Testis (tissue), 3 donors: ENCODE measurements around the gene NEURL1. TPM values are rescaled to one million over a fixed set of nuclear protein-coding genes. Genes with fewer than 3 reads are reported as not detected.

Source experiments
- DNase-seq: peaks from one replicate; pipeline ENCODE4 v3.0.0-alpha.2; 2019
- H3K27ac ChIP-seq, 2 donors: fragments of 200-600 bp; sonication (generic); one replicate each; pipeline ENCODE4 v1.5.1; 2019
- H3K27me3 ChIP-seq: fragments of 200-600 bp; sonication (generic); one replicate; pipeline ENCODE4 v1.5.1; 2019
- H3K36me3 ChIP-seq: fragments of 200-600 bp; sonication (generic); one replicate; pipeline ENCODE4 v1.5.1; 2017; ENCODE audit warnings: low read depth; ENCODE audit errors: missing control alignments
- H3K4me1 ChIP-seq: fragments of 200-600 bp; sonication (generic); one replicate; pipeline ENCODE4 v1.5.1; 2019
- H3K4me3 ChIP-seq, 2 donors: fragments of 200-600 bp; sonication (generic); one replicate each; pipeline ENCODE4 v1.5.1; 2017 to 2019
- H3K9me3 ChIP-seq: fragments of 200-600 bp; sonication (generic); one replicate; pipeline ENCODE4 v1.5.1; 2017
- POLR2A ChIP-seq: fragments of 450-650 bp; IDR thresholded peaks from one replicate; pipeline ENCODE4 v1.6.1; 2017; ENCODE audit warnings: antibody characterized with exemption, mild to moderate bottlenecking, moderate library complexity
- WGBS, 2 donors: methylation state at CpG; one replicate each; pipeline ENCODE4 v1.1.5; 2018; 5-methylcytosine and 5-hydroxymethylcytosine counted together
- intact Hi-C: fragments of 100-400 bp; cut with DNase I; formaldehyde crosslinking; loops from one replicate; pipeline ENCODE4 v1.15.1; 2023; ENCODE audit warnings: low total_unique reads
- polyA plus RNA-seq: library from polyadenylated mRNA; stranded (reverse); fragments of 350-450 nt; fragmentation: Illumina TruSeq; extraction: RNeasy Lipid Tissue Mini Kit (QIAGEN cat#74804); gene quantifications from one replicate; pipeline ENCODE4 v1.2.3, GENCODE V29; 2014; ENCODE audit warnings: low read depth, low replicate concordance; ENCODE audit not compliant: insufficient read depth
- total RNA-seq, 2 donors: library from RNA; depleted of rRNA; stranded (reverse); fragments of >200 nt; gene quantifications; one replicate each; pipeline ENCODE4 v1.2.3, GENCODE V29; 2016
- TF ChIP-seq, protein P1 (sequence below), 3 experiments: fragments of 450-650 bp in 2 of 3; fragments of 200-600 bp in 1 of 3; sonication (generic) in 1 of 3; IDR thresholded peaks; one replicate each; pipeline ENCODE4 v1.5.1; 2016 to 2019; ENCODE audit warnings: antibody characterized with exemption in 3 of 3, mild to moderate bottlenecking in 2 of 3, moderate library complexity in 1 of 3

NEURL1 gene
- total and polyA plus RNA-seq, 3 donors from 2014 or later = 17.8 to 21.9 (median 19.8) TPM

DNA sequence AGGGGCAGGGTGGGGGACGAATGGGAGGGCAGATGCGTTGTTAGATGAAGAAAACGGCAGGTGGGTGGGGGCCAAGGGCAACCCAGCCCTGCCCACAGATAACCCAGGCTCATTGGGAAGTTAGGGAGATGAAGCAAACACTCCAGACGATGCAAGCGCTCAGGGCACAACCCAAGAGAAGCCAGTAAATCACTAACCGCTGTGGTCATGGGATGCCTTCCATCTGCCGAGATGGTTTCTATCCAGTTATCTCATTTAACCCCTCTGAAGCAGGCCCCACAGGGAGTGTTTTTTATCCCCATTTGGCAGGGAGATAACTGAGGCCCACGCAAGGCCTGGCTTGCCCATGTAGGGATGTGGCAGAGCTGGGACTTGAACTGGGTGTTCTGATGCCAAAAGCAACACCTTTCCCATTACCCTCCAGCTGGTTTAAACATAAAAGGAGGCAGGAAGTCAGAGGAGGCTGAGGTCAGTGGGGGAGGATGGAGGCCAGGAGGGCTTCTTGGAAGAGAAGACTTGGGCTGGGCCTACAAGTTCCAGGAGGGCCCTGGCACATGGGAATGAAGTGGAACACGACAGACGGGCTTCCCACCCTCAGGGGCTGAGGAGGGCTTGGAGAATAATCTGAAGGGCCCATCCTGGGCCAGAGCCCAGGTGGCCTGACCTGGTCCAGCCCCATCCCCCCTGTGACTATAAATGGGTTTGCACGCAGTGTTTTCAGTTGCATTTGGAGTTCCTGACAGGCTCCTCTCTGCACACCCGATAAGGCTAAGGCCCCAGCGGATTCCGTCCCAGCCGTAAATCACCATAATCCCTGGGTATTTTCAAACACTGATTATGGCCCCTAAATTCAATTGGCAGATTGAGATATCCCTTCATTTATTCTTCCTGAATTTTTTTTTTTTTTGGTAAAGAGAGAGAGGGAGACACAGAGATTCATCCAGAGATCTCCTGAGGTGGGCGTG lies 80.9 kb downstream of the NEURL1 start:
- H3K9me3 ChIP-seq = no peaks in the 10 kb centered on the region
- intact Hi-C loops = no loop called here
- no peaks in the 10 kb centered on the region for H3K4me1 ChIP-seq
- TF ChIP-seq, protein P1, sequence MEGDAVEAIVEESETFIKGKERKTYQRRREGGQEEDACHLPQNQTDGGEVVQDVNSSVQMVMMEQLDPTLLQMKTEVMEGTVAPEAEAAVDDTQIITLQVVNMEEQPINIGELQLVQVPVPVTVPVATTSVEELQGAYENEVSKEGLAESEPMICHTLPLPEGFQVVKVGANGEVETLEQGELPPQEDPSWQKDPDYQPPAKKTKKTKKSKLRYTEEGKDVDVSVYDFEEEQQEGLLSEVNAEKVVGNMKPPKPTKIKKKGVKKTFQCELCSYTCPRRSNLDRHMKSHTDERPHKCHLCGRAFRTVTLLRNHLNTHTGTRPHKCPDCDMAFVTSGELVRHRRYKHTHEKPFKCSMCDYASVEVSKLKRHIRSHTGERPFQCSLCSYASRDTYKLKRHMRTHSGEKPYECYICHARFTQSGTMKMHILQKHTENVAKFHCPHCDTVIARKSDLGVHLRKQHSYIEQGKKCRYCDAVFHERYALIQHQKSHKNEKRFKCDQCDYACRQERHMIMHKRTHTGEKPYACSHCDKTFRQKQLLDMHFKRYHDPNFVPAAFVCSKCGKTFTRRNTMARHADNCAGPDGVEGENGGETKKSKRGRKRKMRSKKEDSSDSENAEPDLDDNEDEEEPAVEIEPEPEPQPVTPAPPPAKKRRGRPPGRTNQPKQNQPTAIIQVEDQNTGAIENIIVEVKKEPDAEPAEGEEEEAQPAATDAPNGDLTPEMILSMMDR (IDR thresholded peaks at IDR 0.05) = no peak
- TF ChIP-seq POLR2A = no peak
- H3K4me3 ChIP-seq = no peak overlapping the region
- DNase-seq = no peak
- H3K36me3 ChIP-seq = no peaks in the 10 kb centered on the region
- H3K27ac ChIP-seq = no peak overlapping the region
- H3K27me3 ChIP-seq = no peaks in the 10 kb centered on the region
- 87 to 89% methylated on average over 16 of the region's 16 CpGs for WGBS, 2 donors

DNA sequence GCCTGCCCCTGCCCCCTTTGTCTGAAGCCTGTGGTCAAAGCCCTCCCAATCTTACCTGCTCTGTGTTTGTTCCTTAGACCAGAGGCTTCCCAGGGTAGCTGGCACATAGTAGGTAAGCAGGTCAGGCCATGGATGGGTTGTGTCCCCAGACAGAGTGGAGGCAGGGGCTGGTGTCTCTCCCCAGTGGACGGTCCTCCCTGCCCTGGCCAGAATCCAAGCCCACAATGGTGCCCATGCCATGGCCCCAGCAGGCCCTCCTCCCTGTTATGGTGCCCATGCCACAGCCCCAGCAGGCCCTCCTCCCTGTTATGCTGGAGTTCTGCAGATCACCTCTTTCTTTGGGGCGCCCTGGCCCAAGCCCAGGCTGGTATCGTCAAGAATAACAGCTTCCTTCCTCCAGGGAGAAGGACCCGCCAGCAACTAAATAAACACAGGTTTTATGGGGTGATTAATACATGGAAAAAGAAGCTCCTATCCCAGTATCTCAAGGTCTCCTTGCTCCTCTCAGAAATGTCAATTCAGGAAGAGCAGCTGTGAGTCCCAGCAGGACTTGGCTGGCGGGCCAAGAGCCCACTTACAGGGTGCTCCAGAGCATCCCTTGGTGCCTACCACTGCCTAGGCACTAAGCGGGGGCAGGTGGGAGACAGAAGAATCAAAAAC lies 82.0 kb downstream of the NEURL1 start:
- H3K9me3 ChIP-seq = no peaks in the 10 kb centered on the region
- H3K27me3 ChIP-seq = no peaks in the 10 kb centered on the region
- TF ChIP-seq POLR2A = no peak
- TF ChIP-seq, protein P1 (IDR thresholded peaks at IDR 0.05) = no peak
- H3K27ac ChIP-seq = no peak overlapping the region
- intact Hi-C loops = no loop called here
- no peak overlapping the region for H3K4me3 ChIP-seq
- WGBS, 2 donors = 74% methylated on average over 6 of the region's 6 CpGs
- DNase-seq = no peak
- H3K36me3 ChIP-seq = no peaks in the 10 kb centered on the region
- H3K4me1 ChIP-seq = no peaks in the 10 kb centered on the region

DNA sequence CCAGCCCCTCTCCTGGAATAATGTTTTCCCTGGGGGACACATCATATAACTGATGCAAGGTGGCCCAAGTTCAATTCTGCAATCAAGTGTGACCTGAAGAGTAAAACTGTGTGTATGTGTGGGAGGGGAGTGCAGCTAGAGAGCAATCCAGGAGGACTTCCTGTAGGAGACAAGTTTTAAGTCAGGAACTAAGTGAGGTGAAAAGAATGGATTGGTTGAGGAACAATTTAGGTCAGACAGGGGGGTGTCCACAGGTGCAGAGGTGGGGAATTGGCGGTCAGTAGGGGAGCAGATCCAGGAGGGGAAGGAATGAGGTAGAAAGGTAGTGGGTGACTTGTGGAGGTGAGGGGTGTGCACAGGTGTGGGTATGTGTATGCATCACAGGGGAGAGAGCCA lies 82.6 kb downstream of the NEURL1 start:
- 100% methylated on average over 1 of the region's 1 CpG for WGBS, 2 donors
- intact Hi-C loops = no loop called here

DNA sequence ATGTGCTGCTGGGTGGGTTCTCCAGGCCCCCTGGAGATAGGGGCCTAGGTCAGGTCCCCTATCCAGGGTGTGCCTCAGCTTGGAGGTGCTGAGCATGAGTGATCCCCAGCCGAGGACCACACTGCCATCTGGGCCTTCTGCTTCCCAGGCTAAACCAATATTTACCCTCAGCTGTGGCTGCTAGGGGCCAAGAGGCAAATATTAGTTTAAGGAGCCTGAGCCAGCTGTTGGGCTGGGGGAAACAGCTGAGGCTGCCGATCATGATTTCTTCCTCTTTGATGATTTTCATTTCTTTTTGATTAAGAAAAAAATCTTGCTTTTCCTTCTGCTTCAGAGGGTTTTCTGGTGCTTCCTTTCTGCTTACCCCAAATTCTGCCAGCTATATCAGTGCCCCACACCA lies 83.4 kb downstream of the NEURL1 start:
- Histone ChIP-seq H3K4me3 (no peak overlapping the region), H3K9me3 (no peaks in the 10 kb centered on the region), H3K4me1 (no peaks in the 10 kb centered on the region), H3K27ac (no peak overlapping the region), H3K36me3 (no peaks in the 10 kb centered on the region), H3K27me3 (no peaks in the 10 kb centered on the region)
- WGBS, 2 donors = 73 to 87% methylated on average over 2 of the region's 2 CpGs
- TF ChIP-seq, protein P1 (IDR thresholded peaks at IDR 0.05) = no peak
- TF ChIP-seq POLR2A = no peak
- no peak for DNase-seq
- intact Hi-C loops = no loop called here

More for the DNA sequence above, 82.6 kb downstream of the NEURL1 start:
- Histone ChIP-seq H3K4me3 (no peak overlapping the region), H3K9me3 (no peaks in the 10 kb centered on the region), H3K27me3 (no peaks in the 10 kb centered on the region), H3K36me3 (no peaks in the 10 kb centered on the region), H3K4me1 (no peaks in the 10 kb centered on the region), H3K27ac (no peak overlapping the region)
- no peak for DNase-seq
- no peak for TF ChIP-seq POLR2A
- TF ChIP-seq, protein P1 (IDR thresholded peaks at IDR 0.05) = no peak
